PC-9 (cell line): Measurements from ENCODE around the gene IGIP. TPM values are rescaled to one million over a fixed set of nuclear protein-coding genes. Genes with fewer than 3 reads are reported as not detected.
A peak's percentile ranks its signal among the peaks of the same experiment; 100 is the strongest.

Experiments
- BruUV-seq: library from RNA; stranded (reverse); fragments of 400-500 nt; replicated peaks from 2 replicates; lab custom pipeline; 2021; lab: Mats Ljungman, UMichigan
- CTCF ChIA-PET: fragments of 300-600 bp; sonication (Branson Sonifier 250); formaldehyde crosslinking; loops from one replicate; lab custom pipeline; 2022; ENCODE audit warnings: antibody characterized with exemption; lab: Charles Lee
- POLR2A ChIA-PET: fragments of 300-600 bp; sonication (Branson Sonifier 250); formaldehyde crosslinking; loops from one replicate; lab custom pipeline; 2022; ENCODE audit warnings: antibody characterized with exemption; ENCODE audit not compliant: unreplicated experiment; lab: Charles Lee
- DNase-seq, 2 experiments: peaks; one replicate each; pipeline versions ENCODE4 v3.0.0 to v3.0.0-alpha.2; 2015 to 2022; ENCODE audit warnings: mixed read lengths in 1 of 2
- H2AFZ ChIP-seq: fragments of 200-600 bp; sonication (generic); 2 replicates; pipeline ENCODE4 v1.8.1; 2017; ENCODE audit warnings: antibody characterized with exemption
- H3F3A ChIP-seq: fragments of 200-600 bp; sonication (generic); 2 replicates; pipeline ENCODE4 v1.8.1; 2017; ENCODE audit warnings: antibody characterized with exemption, mild to moderate bottlenecking, low read depth; ENCODE audit not compliant: insufficient read depth
- H3K27ac ChIP-seq: fragments of 200-600 bp; sonication (generic); 2 replicates; pipeline ENCODE4 v1.6.1; 2016; ENCODE audit warnings: mixed run types
- H3K27me3 ChIP-seq: fragments of 200-600 bp; sonication (generic); 2 replicates; pipeline ENCODE4 v1.6.1; 2016; ENCODE audit warnings: low read depth, mixed run types; ENCODE audit not compliant: insufficient read depth
- H3K36me3 ChIP-seq: fragments of 200-600 bp; sonication (generic); 2 replicates; pipeline ENCODE4 v1.6.1; 2016; ENCODE audit warnings: low read depth, mixed run types
- H3K4me1 ChIP-seq: fragments of 200-600 bp; sonication (generic); replicated peaks from 2 replicates; pipeline ENCODE4 v1.6.1; 2016; ENCODE audit warnings: mixed run types; ENCODE audit not compliant: insufficient read depth
- H3K4me2 ChIP-seq: fragments of 200-600 bp; sonication (generic); 2 replicates; pipeline ENCODE4 v1.6.1; 2017; ENCODE audit warnings: mixed run types
- H3K4me3 ChIP-seq: fragments of 200-600 bp; sonication (generic); 2 replicates; pipeline ENCODE4 v1.6.1; 2016; ENCODE audit warnings: mixed run types
- H3K79me2 ChIP-seq: fragments of 200-600 bp; sonication (generic); 2 replicates; pipeline ENCODE4 v1.6.1; 2017; ENCODE audit warnings: low read depth, mixed run types
- H3K9me2 ChIP-seq: fragments of 200-600 bp; sonication (generic); 2 replicates; pipeline ENCODE4 v1.8.1; 2017; ENCODE audit warnings: mild to moderate bottlenecking; ENCODE audit not compliant: insufficient read depth
- H3K9me3 ChIP-seq: fragments of 200-600 bp; sonication (generic); 2 replicates; pipeline ENCODE4 v1.8.1; 2016; ENCODE audit warnings: low read depth; ENCODE audit not compliant: insufficient read depth
- H4K20me1 ChIP-seq: fragments of 200-600 bp; sonication (generic); 2 replicates; pipeline ENCODE4 v1.8.1; 2017; ENCODE audit not compliant: insufficient read depth
- CTCF ChIP-seq: fragments of 200-600 bp; sonication (generic); conservative IDR thresholded peaks from 2 replicates; pipeline ENCODE4 v1.6.1; 2017; ENCODE audit warnings: mixed run types, antibody characterized with exemption, mild to moderate bottlenecking, moderate library complexity
- EZH2 ChIP-seq: fragments of 200-600 bp; sonication (generic); IDR thresholded peaks from 2 replicates; pipeline ENCODE4 v1.8.0; 2017; ENCODE audit warnings: antibody characterized with exemption, low read depth
- intact Hi-C: fragments of 100-400 bp; cut with micrococcal nuclease; formaldehyde crosslinking; loops from one replicate; pipeline ENCODE4 v1.10.0; 2022; ENCODE audit not compliant: unreplicated experiment
- total RNA-seq: library from RNA; stranded (reverse); gene quantifications from 2 replicates; pipeline ENCODE4 v1.2.3, GENCODE V29; 2021

Gene IGIP
- total RNA-seq, 1 experiment from 2014 or later, result 6.2 TPM

- Histone ChIP-seq H3K9me3 (no peaks in the 10 kb centered on the region), H4K20me1 (no peaks in the 10 kb centered on the region), H3K36me3 (no peaks in the 10 kb centered on the region), H3K9me2 (no peaks in the 10 kb centered on the region), H3K4me2 (no peak overlapping the region), H3F3A (peaks cover 4% of the 10 kb centered on the region; the same call in 1 of the 2 replicates), H3K4me3 (no peak overlapping the region), H3K79me2 (no peaks in the 10 kb centered on the region), H3K4me1 (peaks cover 16% of the 10 kb centered on the region), H3K27me3 (no peaks in the 10 kb centered on the region), H3K27ac (no peak overlapping the region), H2AFZ (no peak overlapping the region)
- no peak for DNase-seq
- TF ChIP-seq EZH2 (no peak), CTCF (no peak)
- CTCF ChIA-PET, result interaction anchor here (0.7 kb wide), 1 partner anchor 93 kb away, joined by 7 read pairs; no protein-coding TSS in a partner anchor
- BruUV-seq, result no TSS peak
- intact Hi-C loops, result no loop called here
- POLR2A ChIA-PET, result no interaction called here
Observed at GRCh38 chr5:140166911-140167310, 41.2 kb downstream of the IGIP start.

- Histone ChIP-seq H3K27me3 (no peaks in the 10 kb centered on the region), H3K9me2 (no peaks in the 10 kb centered on the region), H3K79me2 (no peaks in the 10 kb centered on the region), H3K4me2 (no peak overlapping the region), H3K27ac (no peak overlapping the region), H3K36me3 (no peaks in the 10 kb centered on the region), H3K4me3 (no peak overlapping the region), H3K9me3 (no peaks in the 10 kb centered on the region), H3F3A (peaks cover 4% of the 10 kb centered on the region; the same call in 1 of the 2 replicates), H3K4me1 (peaks cover 16% of the 10 kb centered on the region), H4K20me1 (no peaks in the 10 kb centered on the region), H2AFZ (no peak overlapping the region)
- TF ChIP-seq EZH2, result no peak
- no peak for TF ChIP-seq CTCF
- peak in 1 of 2 experiments; percentile 47 for DNase-seq
- POLR2A ChIA-PET, result interaction anchor here (0.5 to 0.6 kb wide), 2 partner anchors 183 to 607 kb away, joined by 3 to 5 read pairs; partner anchors contain the start of gene UBE2D2
- CTCF ChIA-PET, result no interaction called here
- no TSS peak for BruUV-seq
- intact Hi-C loops, result no loop called here
Observed at GRCh38 chr5:140168371-140168770, 42.6 kb downstream of the IGIP start.

GRCh38 chr5:140169410-140169809 is 43.7 kb downstream of the IGIP start:
- TF ChIP-seq EZH2 (no peak), CTCF (no peak)
- intact Hi-C loops, result no loop called here
- Histone ChIP-seq H3K4me1 (peaks cover 16% of the 10 kb centered on the region), H3K27me3 (no peaks in the 10 kb centered on the region), H3K79me2 (no peaks in the 10 kb centered on the region), H3K4me3 (no peak overlapping the region), H3F3A (peaks cover 14% of the 10 kb centered on the region), H3K27ac (no peak overlapping the region), H4K20me1 (no peaks in the 10 kb centered on the region), H3K36me3 (no peaks in the 10 kb centered on the region), H3K4me2 (no peak overlapping the region), H2AFZ (no peak overlapping the region), H3K9me2 (no peaks in the 10 kb centered on the region), H3K9me3 (no peaks in the 10 kb centered on the region)
- ChIA-PET POLR2A (interaction anchor here (0.6 kb wide), 1 partner anchor 392 kb away, joined by 4 read pairs; no protein-coding TSS in a partner anchor), CTCF (interaction anchor here (0.5 to 0.9 kb wide), 5 partner anchors 8 to 1438 kb away, joined by 3 to 5 read pairs (median 4); no protein-coding TSS in a partner anchor)
- no peak for DNase-seq
- no TSS peak for BruUV-seq
